Activated B cell treated with CpG ODN at 0.5 μM for 24 hours (primary cell): Measurements from ENCODE around the gene PMF1. TPM values are rescaled to one million over a fixed set of nuclear protein-coding genes. Genes with fewer than 3 reads are reported as not detected.
"Not testable (repeated sequence)": the region's sequence is repeated elsewhere in the genome, so short reads cannot be mapped to it uniquely, and the experiment has no call there.

Source experiments
- ATAC-seq: fragments of 200-7000 bp; cut with Tn5 transposase; one replicate; pipeline ENCODE4 v1.10.0; 2021; ENCODE audit warnings: low read depth, mild to moderate bottlenecking, moderate library complexity
- CTCF ChIA-PET: fragments of 350-600 bp; sonication (Branson Sonifier 250); formaldehyde crosslinking; loops from one replicate; lab custom pipeline; 2021; ENCODE audit warnings: antibody characterized with exemption; lab: Charles Lee
- POLR2A ChIA-PET: fragments of 350-600 bp; sonication (Branson Sonifier 250); formaldehyde crosslinking; loops from one replicate; lab custom pipeline; 2021; ENCODE audit warnings: antibody characterized with exemption; lab: Charles Lee
- DNase-seq: peaks from one replicate; pipeline ENCODE4 v3.0.0; 2022
- H3K27ac Mint-ChIP-seq: one replicate; pipeline ENCODE4 v1.8.0; 2020; ENCODE audit warnings: mixed read lengths
- H3K27me3 Mint-ChIP-seq: one replicate; pipeline ENCODE4 v1.8.0; 2021; ENCODE audit warnings: mixed read lengths
- H3K36me3 Mint-ChIP-seq: one replicate; pipeline ENCODE4 v1.8.0; 2021; ENCODE audit warnings: low read depth, mixed read lengths
- H3K4me1 Mint-ChIP-seq: one replicate; pipeline ENCODE4 v1.8.0; 2021; ENCODE audit warnings: mixed read lengths
- H3K4me3 Mint-ChIP-seq: one replicate; pipeline ENCODE4 v1.8.0; 2020; ENCODE audit warnings: mild to moderate bottlenecking, mixed read lengths
- H3K9me3 Mint-ChIP-seq: one replicate; pipeline ENCODE4 v1.8.0; 2020; ENCODE audit warnings: mixed read lengths
- CTCF ChIP-seq: fragments of 200-600 bp; IDR thresholded peaks from one replicate; pipeline ENCODE4 v1.8.0; 2022; ENCODE audit warnings: antibody characterized with exemption, mild to moderate bottlenecking
- intact Hi-C: fragments of 100-400 bp; cut with micrococcal nuclease; formaldehyde crosslinking; loops from one replicate; pipeline ENCODE4 v1.15.1; 2024
- total RNA-seq: library from RNA; stranded (reverse); gene quantifications from 2 replicates; pipeline ENCODE4 v1.2.3, GENCODE V29; 2022

The PMF1 gene
- total RNA-seq, 1 donor from 2014 or later = 75.8 TPM

GRCh38 chr1:156167536-156167935 lies 45.3 kb upstream of the PMF1 start:
- no peaks in the 10 kb centered on the region for H3K27me3 Mint-ChIP-seq
- H3K27ac Mint-ChIP-seq = no peak overlapping the region
- H3K4me1 Mint-ChIP-seq = peaks cover 9% of the 10 kb centered on the region
- DNase-seq (no peak), ATAC-seq (no peak)
- CTCF ChIA-PET = no interaction called here
- TF ChIP-seq CTCF = no peak
- intact Hi-C loops = no loop called here
- peaks cover 7% of the 10 kb centered on the region for H3K36me3 Mint-ChIP-seq
- H3K9me3 Mint-ChIP-seq = peaks cover 2% of the 10 kb centered on the region
- POLR2A ChIA-PET = no interaction called here
- no peak overlapping the region for H3K4me3 Mint-ChIP-seq

GRCh38 chr1:156172696-156173470 lies 39.9 kb upstream of the PMF1 start:
- TF ChIP-seq CTCF = no peak
- no peaks in the 10 kb centered on the region for H3K9me3 Mint-ChIP-seq
- no peaks in the 10 kb centered on the region for H3K4me1 Mint-ChIP-seq
- intact Hi-C loops = no loop called here
- H3K36me3 Mint-ChIP-seq = peaks cover 24% of the 10 kb centered on the region
- no peak for ATAC-seq
- no peaks in the 10 kb centered on the region for H3K27me3 Mint-ChIP-seq
- no peak for DNase-seq
- ChIA-PET CTCF (no interaction called here), POLR2A (no interaction called here)
- no peak overlapping the region for H3K4me3 Mint-ChIP-seq
- H3K27ac Mint-ChIP-seq = peak overlapping the region; percentile 4

- Mint-ChIP-seq H3K4me3 (no peak overlapping the region), H3K9me3 (no peaks in the 10 kb centered on the region), H3K36me3 (peaks cover 26% of the 10 kb centered on the region), H3K4me1 (no peaks in the 10 kb centered on the region), H3K27me3 (no peaks in the 10 kb centered on the region), H3K27ac (no peak overlapping the region)
- intact Hi-C loops = no loop called here
- ATAC-seq (no peak), DNase-seq (no peak)
- no peak for TF ChIP-seq CTCF
- CTCF ChIA-PET = no interaction called here
- POLR2A ChIA-PET = interaction anchor here (1.7 kb wide), 1 partner anchor 18 kb away, joined by 7 read pairs; the partner anchor contains the start of gene SLC25A44
These were observed 36.1 kb upstream of the PMF1 start for GRCh38 chr1:156176610-156177210.

- POLR2A ChIA-PET = interaction anchor here (1.7 kb wide), 1 partner anchor 16 kb away, joined by 7 read pairs; the partner anchor contains the start of gene SLC25A44
- CTCF ChIA-PET = no interaction called here
- H3K27ac Mint-ChIP-seq = no peak overlapping the region
- ATAC-seq (no peak), DNase-seq (no peak)
- peaks cover 23% of the 10 kb centered on the region for H3K36me3 Mint-ChIP-seq
- no peak overlapping the region for H3K4me3 Mint-ChIP-seq
- intact Hi-C loops = no loop called here
- TF ChIP-seq CTCF = no peak
- H3K4me1 Mint-ChIP-seq = no peaks in the 10 kb centered on the region
- H3K9me3 Mint-ChIP-seq = no peaks in the 10 kb centered on the region
- no peaks in the 10 kb centered on the region for H3K27me3 Mint-ChIP-seq
These were observed 34.7 kb upstream of the PMF1 start for GRCh38 chr1:156177919-156178654.

GRCh38 chr1:156180471-156180870 lies 32.3 kb upstream of the PMF1 start:
- TF ChIP-seq CTCF = no peak
- Mint-ChIP-seq H3K4me1 (no peaks in the 10 kb centered on the region), H3K4me3 (no peak overlapping the region), H3K36me3 (peaks cover 8% of the 10 kb centered on the region), H3K27me3 (no peaks in the 10 kb centered on the region), H3K9me3 (no peaks in the 10 kb centered on the region), H3K27ac (no peak overlapping the region)
- intact Hi-C loops = no loop called here
- ChIA-PET POLR2A (no interaction called here), CTCF (no interaction called here)
- DNase-seq = no peak
- no peak for ATAC-seq

- CTCF ChIA-PET, DNase-seq, intact Hi-C loops, H3K4me3 Mint-ChIP-seq, POLR2A ChIA-PET, H3K27ac Mint-ChIP-seq, H3K36me3 Mint-ChIP-seq, H3K4me1 Mint-ChIP-seq, H3K27me3 Mint-ChIP-seq, ATAC-seq, H3K9me3 Mint-ChIP-seq: not testable (repeated sequence)
These were observed 31.3 kb upstream of the PMF1 start for GRCh38 chr1:156181391-156181924.
